Adrenal gland (tissue), 12 donors: ENCODE data around the gene MEIOB. TPM values are rescaled to one million over a fixed set of nuclear protein-coding genes. Genes with fewer than 3 reads are reported as not detected.

Experiments
- DNase-seq, 7 donors: peaks; one replicate each; pipeline ENCODE4 v3.0.0-alpha.2; 2019 to 2020
- H3K27ac ChIP-seq, 5 donors: fragments of 200-600 bp; sonication (generic) in 4 of 5; 1 replicate in 3 of 5; 2 replicates in 2 of 5; pipeline versions ENCODE4 v1.5.1 to v1.8.0; 2016 to 2020; ENCODE audit warnings: mild to moderate bottlenecking in 1 of 5
- H3K27me3 ChIP-seq: fragments of 200-600 bp; 2 replicates; pipeline ENCODE4 v1.8.0; 2021
- H3K36me3 ChIP-seq, 2 donors: fragments of 200-600 bp; replicated peaks in 1 of 2; 1 replicate in 1 of 2; 2 replicates in 1 of 2; pipeline versions ENCODE4 v1.5.1 to v1.8.0; 2018 to 2022
- H3K4me1 ChIP-seq, 2 donors: fragments of 200-600 bp; replicated peaks in 1 of 2; 1 replicate in 1 of 2; 2 replicates in 1 of 2; pipeline versions ENCODE4 v1.5.1 to v1.8.0; 2018 to 2021
- H3K4me3 ChIP-seq, 4 donors: fragments of 200-600 bp; sonication (generic) in 3 of 4; one replicate each; pipeline ENCODE4 v1.5.1; 2016 to 2018
- H3K9me3 ChIP-seq, 3 donors: fragments of 200-600 bp; sonication (generic) in 1 of 3; replicated peaks in 1 of 3; 1 replicate in 2 of 3; 2 replicates in 1 of 3; pipeline versions ENCODE4 v1.5.1 to v1.8.0; 2016 to 2021
- CTCF ChIP-seq, 6 experiments: fragments of 450-650 bp in 4 of 6; fragments of 200-600 bp in 2 of 6; sonication (generic) in 1 of 6; IDR thresholded peaks; 1 replicate in 5 of 6; 2 replicates in 1 of 6; pipeline versions ENCODE4 v1.5.1 to v1.8.0; 2016 to 2021; ENCODE audit warnings: antibody characterized with exemption in 6 of 6, mild to moderate bottlenecking in 2 of 6, moderate library complexity in 1 of 6
- POLR2A ChIP-seq, 2 donors: fragments of 450-650 bp; IDR thresholded peaks; one replicate each; pipeline ENCODE4 v1.6.1; 2017; ENCODE audit warnings: antibody characterized with exemption in 2 of 2, mild to moderate bottlenecking in 2 of 2, moderate library complexity in 1 of 2
- WGBS, 4 donors: extraction: QIAGEN DNeasy Blood & Tissue Kit in 2 of 4; methylation state at CpG; one replicate each; pipeline versions ENCODE4 v1.1.5 to v1.1.7; 2013 to 2017; 5-methylcytosine and 5-hydroxymethylcytosine counted together
- intact Hi-C, 2 donors: fragments of 100-400 bp; cut with DNase I; formaldehyde crosslinking; loops; one replicate each; pipeline versions ENCODE4 v1.14.1 to v1.15.0; 2022 to 2023
- polyA plus RNA-seq, 3 donors: library from polyadenylated mRNA; stranded (reverse); fragments of 200-250 nt in 2 of 3; fragments of 350-450 nt in 1 of 3; fragmentation: Illumina TruSeq in 1 of 3; extraction: RNeasy Lipid Tissue Mini Kit (QIAGEN cat#74804) in 1 of 3; gene quantifications; one replicate each; pipeline ENCODE4 v1.2.3, GENCODE V29; 2013 to 2014
- total RNA-seq, 9 donors: library from RNA; depleted of rRNA in 4 of 9; stranded (reverse); fragments of >200 nt in 4 of 9; fragments of 120-200 nt in 1 of 9; fragmentation: NEBNext Ultra II Directional in 1 of 9; extraction: Animal tissue kit (Norgen Biotek cat#: 25700) in 1 of 9; gene quantifications; one replicate each; pipeline versions ENCODE4 v1.1.0 to v1.2.4, GENCODE V29; 2013 to 2023
- donor health status: healthy with polysubstance abuse.
- donor health status: Bipolar disorder and iron deficiency.
- donor health status: DM: yes; HTN: yes; CAD: no.
- donor health status: DM: no; HTN: no; CAD: no.
- donor health status: DM: no; HTN: no; CAD: no.
- donor health status: DM: yes; HTN: yes; CAD: no.

MEIOB gene
- total and polyA plus RNA-seq, 12 donors = 0.23 TPM; not detected in 11

DNA sequence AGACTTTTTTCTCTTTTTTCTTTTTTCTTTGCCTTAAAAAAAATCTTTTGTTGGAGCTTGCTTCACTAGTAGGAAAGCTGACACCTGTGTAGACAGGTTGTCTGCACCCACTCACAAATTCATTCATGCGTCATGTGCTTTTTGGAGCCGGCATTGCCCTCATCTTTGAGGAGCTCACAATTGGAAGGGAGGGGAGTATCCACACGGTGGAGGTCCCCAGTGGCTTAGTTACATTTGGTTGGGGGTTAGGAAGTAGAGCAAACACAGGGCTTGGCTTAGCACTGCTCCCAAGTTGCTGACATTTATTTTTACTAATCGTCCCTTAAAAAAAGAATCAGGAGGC lies 18.7 kb upstream of the MEIOB start:
- no peaks in the 10 kb centered on the region for H3K9me3 ChIP-seq
- H3K4me1 ChIP-seq = no peaks in the 10 kb centered on the region

GRCh38 chr16:1890024-1890707 lies 18.2 kb upstream of the MEIOB start:
- Histone ChIP-seq H3K36me3 (no peaks in the 10 kb centered on the region), H3K9me3 (no peaks in the 10 kb centered on the region), H3K4me1 (no peaks in the 10 kb centered on the region), H3K27ac (no peak overlapping the region), H3K27me3 (peaks cover 16% of the 10 kb centered on the region), H3K4me3 (no peak overlapping the region)
- no peak for DNase-seq
- TF ChIP-seq CTCF (IDR thresholded peaks at IDR 0.05) = no peak
- TF ChIP-seq POLR2A (IDR thresholded peaks at IDR 0.05) = no peak
- intact Hi-C loops = no loop called here
- WGBS, 4 donors = 45 to 55% (median 53%) methylated on average over 16 of the region's 16 CpGs

More for the DNA sequence above, 18.7 kb upstream of the MEIOB start:
- Histone ChIP-seq H3K4me3 (no peak overlapping the region), H3K27me3 (peaks cover 16% of the 10 kb centered on the region), H3K27ac (no peak overlapping the region), H3K36me3 (no peaks in the 10 kb centered on the region)
- TF ChIP-seq CTCF (IDR thresholded peaks at IDR 0.05) = no peak
- no peak for TF ChIP-seq POLR2A (IDR thresholded peaks at IDR 0.05)
- no peak for DNase-seq
- intact Hi-C loops = no loop called here
- WGBS, 4 donors = 31 to 33% (median 32%) methylated on average over 4 of the region's 4 CpGs

GRCh38 chr16:1887711-1888354 lies 15.9 kb upstream of the MEIOB start:
- intact Hi-C loops = no loop called here
- Histone ChIP-seq H3K4me3 (no peak overlapping the region), H3K27ac (no peak overlapping the region), H3K4me1 (no peaks in the 10 kb centered on the region), H3K27me3 (peaks cover 16% of the 10 kb centered on the region), H3K9me3 (no peaks in the 10 kb centered on the region), H3K36me3 (no peaks in the 10 kb centered on the region)
- no peak for TF ChIP-seq POLR2A (IDR thresholded peaks at IDR 0.05)
- peak in 1 of 7 donors; percentile 12 for DNase-seq
- 75 to 80% (median 78%) methylated on average over 14 of the region's 14 CpGs for WGBS, 4 donors

GRCh38 chr16:1884889-1885288 lies 12.9 kb upstream of the MEIOB start:
- Histone ChIP-seq H3K4me3 (no peak overlapping the region), H3K4me1 (no peaks in the 10 kb centered on the region), H3K27ac (no peak overlapping the region), H3K27me3 (peaks cover 18% of the 10 kb centered on the region), H3K9me3 (no peaks in the 10 kb centered on the region), H3K36me3 (no peaks in the 10 kb centered on the region)
- intact Hi-C loops = no loop called here
- TF ChIP-seq CTCF (IDR thresholded peaks at IDR 0.05) = no peak
- no peak for DNase-seq
- WGBS, 4 donors = 72 to 79% (median 76%) methylated on average over 4 to 5 of the region's 5 CpGs
